22Rv1 (cell line): Measurements from ENCODE around the gene HMBS.

ENCODE experiments used
- CTCF ChIP-seq: fragments of 450-650 bp; IDR thresholded peaks from 2 replicates; pipeline ENCODE4 v1.5.1; 2017; ENCODE audit warnings: mild to moderate bottlenecking
- ZFX ChIP-seq: fragments of 450-650 bp; IDR thresholded peaks from 2 replicates; pipeline ENCODE4 v1.6.1; 2017; ENCODE audit warnings: antibody characterized with exemption, borderline replicate concordance

DNA sequence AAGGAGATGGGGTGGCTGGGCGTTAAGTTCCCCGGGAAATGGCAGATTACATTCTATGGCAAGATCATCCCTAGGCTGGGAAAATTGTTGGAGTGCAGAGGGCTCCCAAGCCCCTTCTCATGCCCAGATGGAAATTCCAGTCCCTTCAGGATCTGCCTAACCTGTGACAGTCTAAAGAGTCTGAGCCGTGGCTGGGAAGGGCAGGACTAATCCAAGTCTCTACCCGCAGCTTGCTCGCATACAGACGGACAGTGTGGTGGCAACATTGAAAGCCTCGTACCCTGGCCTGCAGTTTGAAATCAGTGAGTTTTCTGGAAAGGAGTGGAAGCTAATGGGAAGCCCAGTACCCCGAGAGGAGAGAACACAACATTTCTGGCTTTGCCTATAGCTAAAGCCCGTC lies 3.7 kb downstream of the HMBS start:
- TF ChIP-seq CTCF (no peak), ZFX (no peak)
